SK-N-SH treated with all-trans-retinoic acid at 6 μM for 48 hours (cell line): Measurements from ENCODE around the gene RSPRY1.

Experiments used
- ATAC-seq: fragments of 200-7000 bp; cut with Tn5 transposase; 3 replicates; pipeline ENCODE4 v1.9.1; 2020; ENCODE audit warnings: mild to moderate bottlenecking, moderate library complexity
- BACH2 ChIP-seq: fragments of 250-450 bp; sonication (Bioruptor Pico); IDR thresholded peaks from 2 replicates; pipeline ENCODE4 v1.9.0; 2021; ENCODE audit warnings: mild to moderate bottlenecking, borderline replicate concordance
- CREB5 ChIP-seq: fragments of 250-450 bp; sonication (Bioruptor Pico); IDR thresholded peaks from 2 replicates; pipeline ENCODE4 v1.5.1; 2020; ENCODE audit warnings: low read depth, mild to moderate bottlenecking, moderate library complexity
- CSDC2 ChIP-seq: fragments of 250-450 bp; sonication (Bioruptor Pico); IDR thresholded peaks from 2 replicates; pipeline ENCODE4 v1.5.0; 2020; ENCODE audit warnings: mild to moderate bottlenecking, moderate library complexity
- CSRNP3 ChIP-seq: fragments of 250-450 bp; sonication (Bioruptor Pico); IDR thresholded peaks from 2 replicates; pipeline ENCODE4 v1.5.1; 2021; ENCODE audit warnings: mild to moderate bottlenecking, moderate library complexity
- ESRRG ChIP-seq: fragments of 250-450 bp; sonication (Bioruptor Pico); IDR thresholded peaks from 2 replicates; pipeline ENCODE4 v1.6.1; 2021; ENCODE audit warnings: mild to moderate bottlenecking
- GLIS3 ChIP-seq: fragments of 250-450 bp; sonication (Bioruptor Pico); IDR thresholded peaks from 2 replicates; pipeline ENCODE4 v1.5.0; 2020; ENCODE audit warnings: mild to moderate bottlenecking, moderate library complexity
- ISL1 ChIP-seq: fragments of 250-450 bp; sonication (Bioruptor Pico); IDR thresholded peaks from 2 replicates; pipeline ENCODE4 v2.1.2; 2022; ENCODE audit warnings: mild to moderate bottlenecking, moderate library complexity
- OSR1 ChIP-seq: fragments of 250-450 bp; sonication (Bioruptor Pico); IDR thresholded peaks from 2 replicates; pipeline ENCODE4 v1.8.0; 2022; ENCODE audit warnings: moderate library complexity, mild to moderate bottlenecking, inconsistent platforms
- PATZ1 ChIP-seq: fragments of 250-450 bp; sonication (Bioruptor Pico); IDR thresholded peaks from 2 replicates; pipeline ENCODE4 v1.8.0; 2020; ENCODE audit warnings: mild to moderate bottlenecking, moderate library complexity, borderline replicate concordance
- POU6F1 ChIP-seq: fragments of 250-450 bp; sonication (Bioruptor Pico); IDR thresholded peaks from 2 replicates; pipeline ENCODE4 v1.8.0; 2021; ENCODE audit warnings: low read depth, mild to moderate bottlenecking, moderate library complexity, borderline replicate concordance
- PPARA ChIP-seq: fragments of 250-450 bp; sonication (Bioruptor Pico); IDR thresholded peaks from 2 replicates; pipeline ENCODE4 v1.5.0; 2020; ENCODE audit warnings: mild to moderate bottlenecking, borderline replicate concordance
- RARB ChIP-seq: fragments of 250-450 bp; sonication (Bioruptor Pico); IDR thresholded peaks from 2 replicates; pipeline ENCODE4 v1.8.0; 2021; ENCODE audit warnings: mild to moderate bottlenecking, moderate library complexity
- SNAI2 ChIP-seq: fragments of 250-450 bp; sonication (Bioruptor Pico); IDR thresholded peaks from 2 replicates; pipeline ENCODE4 v1.5.0; 2020; ENCODE audit warnings: mild to moderate bottlenecking, moderate library complexity
- TCF4 ChIP-seq: fragments of 250-450 bp; sonication (Bioruptor Pico); IDR thresholded peaks from 2 replicates; pipeline ENCODE4 v1.8.0; 2021; ENCODE audit warnings: mild to moderate bottlenecking, moderate library complexity, borderline replicate concordance
- TOX ChIP-seq: fragments of 250-450 bp; sonication (Bioruptor Pico); IDR thresholded peaks from 2 replicates; pipeline ENCODE4 v1.8.0; 2021; ENCODE audit warnings: mild to moderate bottlenecking, moderate library complexity, borderline replicate concordance
- TSHZ2 ChIP-seq: fragments of 250-450 bp; sonication (Bioruptor Pico); IDR thresholded peaks from 2 replicates; pipeline ENCODE4 v1.5.0; 2020; ENCODE audit warnings: mild to moderate bottlenecking, moderate library complexity
- ZC3H10 ChIP-seq: fragments of 250-450 bp; sonication (Bioruptor Pico); IDR thresholded peaks from 2 replicates; pipeline ENCODE4 v1.5.1; 2021; ENCODE audit warnings: mild to moderate bottlenecking, moderate library complexity
- ZFP3 ChIP-seq: fragments of 250-450 bp; sonication (Bioruptor Pico); IDR thresholded peaks from 2 replicates; pipeline ENCODE4 v1.5.0; 2020; ENCODE audit warnings: mild to moderate bottlenecking, moderate library complexity
- ZFP30 ChIP-seq: fragments of 450-650 bp; formaldehyde crosslinking; IDR thresholded peaks from 2 replicates; pipeline ENCODE4 v1.5.0; 2022; ENCODE audit warnings: mild to moderate bottlenecking, moderate library complexity
- ZNF565 ChIP-seq: fragments of 450-650 bp; formaldehyde crosslinking; conservative IDR thresholded peaks from 2 replicates; pipeline ENCODE4 v1.5.0; 2020; ENCODE audit warnings: low read depth, mild to moderate bottlenecking, moderate library complexity
- ZNF70 ChIP-seq: fragments of 450-650 bp; formaldehyde crosslinking; IDR thresholded peaks from 2 replicates; pipeline ENCODE4 v1.5.0; 2020; ENCODE audit warnings: mild to moderate bottlenecking, moderate library complexity
- ZNF8 ChIP-seq: fragments of 450-650 bp; formaldehyde crosslinking; IDR thresholded peaks from 2 replicates; pipeline ENCODE4 v1.5.0; 2020; ENCODE audit warnings: mild to moderate bottlenecking, moderate library complexity

The RSPRY1 gene

GRCh38 chr16:57179215-57179828, 6.8 kb upstream of the RSPRY1 start:
- no peak; the same call in 2 of the 3 replicates for ATAC-seq
- TF ChIP-seq ESRRG (no peak), ISL1 (CRISPR knock-in tag) (peak; percentile 75), RARB (no peak), ZNF8 (CRISPR knock-in tag) (peak; percentile 16; the same call in 1 of the 2 replicates), TCF4 (CRISPR knock-in tag) (peak; percentile 93), BACH2 (no peak), ZFP30 (CRISPR knock-in tag) (no peak), OSR1 (CRISPR knock-in tag) (no peak), ZNF70 (0 out of 2 replicates have a peak, but pooled peaks have one; percentile 32), CSDC2 (CRISPR knock-in tag) (no peak), CSRNP3 (peak; percentile 83; the same call in 1 of the 2 replicates), ZNF565 (CRISPR knock-in tag) (no peak), POU6F1 (no peak), TOX (no peak), TSHZ2 (peak; percentile 90), ZFP3 (0 out of 2 replicates have a peak, but pooled peaks have one; percentile 22), PATZ1 (CRISPR knock-in tag) (0 out of 2 replicates have a peak, but pooled peaks have one; percentile 50), PPARA (CRISPR knock-in tag) (no peak), CREB5 (peak; percentile 52; the same call in 1 of the 2 replicates), GLIS3 (0 out of 2 replicates have a peak, but pooled peaks have one; percentile 47)

GRCh38 chr16:57184113-57184512, 2.0 kb upstream of the RSPRY1 start:
- ATAC-seq, result no peak
- TF ChIP-seq SNAI2 (CRISPR knock-in tag) (no peak), ZC3H10 (no peak), RARB (no peak), CREB5 (no peak), ISL1 (CRISPR knock-in tag) (no peak), ZFP30 (CRISPR knock-in tag) (no peak), POU6F1 (no peak), PPARA (CRISPR knock-in tag) (no peak), ZNF8 (CRISPR knock-in tag) (no peak), TOX (no peak), OSR1 (CRISPR knock-in tag) (no peak)
